ENCODE measurements around the gene PFKFB4.

GRCh38 chr3:48469046-48469915 is 87.3 kb downstream of the PFKFB4 start:
- TF ChIP-seq CTCF (IDR thresholded peaks at IDR 0.05) (no peak), POLR2A (IDR thresholded peaks at IDR 0.05) (no peak)
